CD4-positive, alpha-beta T cell treated with Interleukin-15 for 4 hours (primary cell): Measurements from ENCODE around the gene SLC46A1.

Experiments used
- DNase-seq: peaks from one replicate; pipeline ENCODE4 v3.0.0-alpha.2; 2020; ENCODE audit warnings: low spot score

The SLC46A1 gene

GRCh38 chr17:28350271-28350670, 55.7 kb downstream of the SLC46A1 start:
- DNase-seq: no peak

GRCh38 chr17:28348979-28349378, 57.0 kb downstream of the SLC46A1 start:
- DNase-seq: no peak

GRCh38 chr17:28347261-28347891, 58.6 kb downstream of the SLC46A1 start:
- DNase-seq: no peak

GRCh38 chr17:28346746-28347246, 59.2 kb downstream of the SLC46A1 start:
- DNase-seq: no peak

GRCh38 chr17:28346199-28346580, 59.8 kb downstream of the SLC46A1 start:
- DNase-seq: no peak

- DNase-seq: no peak
These were observed 60.4 kb downstream of the SLC46A1 start for GRCh38 chr17:28345419-28346198.
